Left cardiac atrium (tissue), 4 donors: ENCODE data around the gene PRKAG2. TPM values are rescaled to one million over a fixed set of nuclear protein-coding genes. Genes with fewer than 3 reads are reported as not detected.

Source experiments
- ATAC-seq, 2 donors: fragments of 200-7000 bp; cut with Tn5 transposase; one replicate each; pipeline ENCODE4 v1.9.1; 2020; ENCODE audit warnings: mild to moderate bottlenecking in 2 of 2, moderate library complexity in 2 of 2
- DNase-seq: peaks from one replicate; pipeline ENCODE4 v3.0.0-alpha.2; 2020
- intact Hi-C, 2 donors: fragments of 100-400 bp; cut with DNase I; formaldehyde crosslinking; loops; one replicate each; pipeline versions ENCODE4 v1.14.1 to v1.15.1; 2022 to 2023
- total RNA-seq, 2 donors: library from RNA; stranded (reverse); fragmentation: NEBNext Ultra II Directional; extraction: Animal tissue kit (Norgen Biotek cat#: 25700); gene quantifications; one replicate each; pipeline ENCODE4 v1.2.1, GENCODE V29; 2021
- donor health status: DM: no; HTN: yes; CAD: no.
- donor health status: DM: no; HTN: yes; CAD: no; lungs with severe emphysema.
- donor health status: DM: yes; HTN: yes; CAD: no.
- donor health status: Dilated cardiomyopathy.

Gene PRKAG2
- total RNA-seq, 2 donors from 2014 or later = 141 to 253 TPM

- no peak for ATAC-seq
- intact Hi-C loops = no loop called here
- no peak for DNase-seq
Observed at GRCh38 chr7:151858456-151858855, 18.5 kb downstream of the PRKAG2 start.

- intact Hi-C loops = no loop called here
- DNase-seq (no peak), ATAC-seq (no peak)
Observed at GRCh38 chr7:151857866-151858450, 19.0 kb downstream of the PRKAG2 start.

- ATAC-seq (no peak), DNase-seq (no peak)
- intact Hi-C loops = no loop called here
Observed at GRCh38 chr7:151857412-151857811, 19.5 kb downstream of the PRKAG2 start.

- ATAC-seq (no peak), DNase-seq (no peak)
- intact Hi-C loops = no loop called here
Observed at GRCh38 chr7:151856516-151856915, 20.4 kb downstream of the PRKAG2 start.

GRCh38 chr7:151856098-151856497 is 20.8 kb downstream of the PRKAG2 start:
- intact Hi-C loops = no loop called here
- ATAC-seq (no peak), DNase-seq (no peak)

- DNase-seq (no peak), ATAC-seq (no peak)
- intact Hi-C loops = no loop called here
Observed at GRCh38 chr7:151854720-151855071, 22.2 kb downstream of the PRKAG2 start.

- intact Hi-C loops = no loop called here
- ATAC-seq = peak; percentile 42 to 66
- DNase-seq = peak; percentile 54
Observed at GRCh38 chr7:151853896-151854719, 22.8 kb downstream of the PRKAG2 start.

GRCh38 chr7:151852486-151853396 is 24.2 kb downstream of the PRKAG2 start:
- intact Hi-C loops = no loop called here
- DNase-seq (peak; percentile 17), ATAC-seq (no peak)

- DNase-seq (no peak), ATAC-seq (peak; percentile 39 to 55)
- intact Hi-C loops = no loop called here
Observed at GRCh38 chr7:151851782-151852181, 25.1 kb downstream of the PRKAG2 start.

GRCh38 chr7:151851145-151851751 is 25.7 kb downstream of the PRKAG2 start:
- DNase-seq (no peak), ATAC-seq (peak; percentile 36 to 64)
- intact Hi-C loops = no loop called here

- intact Hi-C loops = no loop called here
Observed at GRCh38 chr7:151850491-151851124, 26.3 kb downstream of the PRKAG2 start.

GRCh38 chr7:151849879-151850260 is 27.0 kb downstream of the PRKAG2 start:
- ATAC-seq (no peak), DNase-seq (no peak)
- intact Hi-C loops = no loop called here

More at GRCh38 chr7:151850491-151851124, 26.3 kb downstream of the PRKAG2 start:
- DNase-seq = no peak
- no peak for ATAC-seq

- intact Hi-C loops = no loop called here
- DNase-seq = no peak
- ATAC-seq = no peak
Observed at GRCh38 chr7:151849008-151849878, 27.7 kb downstream of the PRKAG2 start.

- DNase-seq (peak; percentile 15), ATAC-seq (no peak)
- intact Hi-C loops = no loop called here
Observed at GRCh38 chr7:151847681-151848081, 29.2 kb downstream of the PRKAG2 start.

GRCh38 chr7:151847136-151847535 is 29.8 kb downstream of the PRKAG2 start:
- no peak for ATAC-seq
- intact Hi-C loops = no loop called here
- peak; percentile 1 for DNase-seq

- DNase-seq (no peak), ATAC-seq (no peak)
- intact Hi-C loops = no loop called here
Observed at GRCh38 chr7:151845412-151846205, 31.3 kb downstream of the PRKAG2 start.

GRCh38 chr7:151844825-151845200 is 32.1 kb downstream of the PRKAG2 start:
- intact Hi-C loops = no loop called here

More at GRCh38 chr7:151844825-151845200, 32.1 kb downstream of the PRKAG2 start:
- ATAC-seq = no peak
- peak; percentile 7 for DNase-seq
